HCT116 (cell line): ENCODE measurements around the gene UBQLNL. TPM values are rescaled to one million over a fixed set of nuclear protein-coding genes. Genes with fewer than 3 reads are reported as not detected.

Experiments used
- ATAC-seq: fragments of 200-7000 bp; cut with Tn5 transposase; 2 replicates; pipeline ENCODE4 v1.9.1; 2020; ENCODE audit warnings: mild to moderate bottlenecking, moderate library complexity
- BruUV-seq: library from RNA; stranded (reverse); fragments of 400-500 nt; replicated peaks from 2 replicates; lab custom pipeline; 2021; lab: Mats Ljungman, UMichigan
- CTCF ChIA-PET: fragments of 300-600 bp; sonication (Branson Sonifier 250); formaldehyde crosslinking; loops from one replicate; lab custom pipeline; 2021; ENCODE audit warnings: antibody characterized with exemption; lab: Charles Lee
- POLR2A ChIA-PET: fragments of 300-600, 350-600 bp; sonication (Branson Sonifier 250); formaldehyde crosslinking; loops from one replicate; lab custom pipeline; 2021; ENCODE audit warnings: antibody characterized with exemption; lab: Charles Lee
- RAD21 ChIA-PET, 2 experiments: fragments of 300-600 bp; sonication (Branson Sonifier 250); formaldehyde crosslinking; loops; one replicate each; lab custom pipeline; 2023; ENCODE audit warnings: low total read pairs in 2 of 2; ENCODE audit not compliant: uncharacterized antibody in 2 of 2, unreplicated experiment in 2 of 2, low non-redundant PET in 1 of 2; lab: Charles Lee
- DNase-seq: peaks from one replicate; pipeline ENCODE4 v3.0.0-alpha.2; 2010; ENCODE audit warnings: low read depth, low spot score
- H2AFZ ChIP-seq: fragments of 200-600 bp; shearing (Covaris generic), sonication (generic); 2 replicates; pipeline ENCODE4 v1.6.1; 2017; ENCODE audit warnings: low read depth, mixed run types, mixed read lengths, antibody characterized with exemption, low read length; ENCODE audit not compliant: poor library complexity, severe bottlenecking
- H3K27ac ChIP-seq: 2 replicates; pipeline ENCODE4 v1.5.1; 2012; ENCODE audit warnings: low read depth, low read length
- H3K27me3 ChIP-seq: fragments of 200-600 bp; sonication (generic); 2 replicates; pipeline ENCODE4 v1.6.1; 2016; ENCODE audit warnings: mixed run types, low read length, mixed read lengths; ENCODE audit not compliant: insufficient read depth
- H3K36me3 ChIP-seq, 2 experiments: fragments of 200-500 bp in 1 of 2; fragments of 200-600 bp in 1 of 2; sonication (Bioruptor generic) in 1 of 2; sonication (generic) in 1 of 2; 2 replicates each; pipeline versions ENCODE4 v1.5.1 to v1.6.1; 2014 to 2016; ENCODE audit warnings: low read length in 2 of 2, inconsistent platforms in 1 of 2, mixed read lengths in 1 of 2, mixed run types in 1 of 2; ENCODE audit not compliant: insufficient read depth in 2 of 2, control insufficient read depth in 1 of 2
- H3K4me1 ChIP-seq, 2 experiments: fragments of 200-600 bp in 1 of 2; sonication (generic) in 1 of 2; 2 replicates each; pipeline versions ENCODE4 v1.5.1 to v1.6.1; 2012 to 2017; ENCODE audit warnings: low read length in 2 of 2, inconsistent platforms in 1 of 2, mild to moderate bottlenecking in 1 of 2, mixed read lengths in 1 of 2, mixed run types in 1 of 2, moderate library complexity in 1 of 2; ENCODE audit not compliant: insufficient read depth in 2 of 2, control insufficient read depth in 1 of 2
- H3K4me2 ChIP-seq: fragments of 200-600 bp; sonication (generic); 2 replicates; pipeline ENCODE4 v1.6.1; 2017; ENCODE audit warnings: mixed run types, low read length, mixed read lengths
- H3K4me3 ChIP-seq, 2 experiments: fragments of 200-600 bp in 1 of 2; sonication (generic) in 1 of 2; replicated peaks in 1 of 2; 2 replicates each; pipeline ENCODE4 v1.5.1; 2011 to 2016; ENCODE audit warnings: low read length in 2 of 2, control low read depth in 1 of 2, low read depth in 1 of 2, mild to moderate bottlenecking in 1 of 2, mixed read lengths in 1 of 2, mixed run types in 1 of 2
- H3K79me2 ChIP-seq: fragments of 200-600 bp; sonication (generic); 2 replicates; pipeline ENCODE4 v1.6.1; 2017; ENCODE audit warnings: mild to moderate bottlenecking, mixed run types, low read length, moderate library complexity, mixed read lengths; ENCODE audit not compliant: insufficient read depth
- H3K9ac ChIP-seq: fragments of 200-600 bp; sonication (generic); 2 replicates; pipeline ENCODE4 v1.6.1; 2016; ENCODE audit warnings: low read length, mixed read lengths
- H3K9me2 ChIP-seq: fragments of 200-600 bp; sonication (generic), shearing (Covaris generic); 2 replicates; pipeline ENCODE4 v1.6.1; 2017; ENCODE audit warnings: mixed run types, mild to moderate bottlenecking, moderate library complexity; ENCODE audit not compliant: insufficient read depth
- H3K9me3 ChIP-seq, 2 experiments: fragments of 200-500 bp in 1 of 2; fragments of 200-600 bp in 1 of 2; sonication (Bioruptor generic) in 1 of 2; sonication (generic) in 1 of 2; 2 replicates each; pipeline ENCODE4 v1.6.1; 2014 to 2017; ENCODE audit warnings: low read length in 2 of 2, mixed read lengths in 2 of 2, inconsistent platforms in 1 of 2, low read depth in 1 of 2, mild to moderate bottlenecking in 1 of 2, mixed run types in 1 of 2, moderate library complexity in 1 of 2; ENCODE audit not compliant: control insufficient read depth in 1 of 2, insufficient read depth in 1 of 2
- H4K20me1 ChIP-seq: fragments of 200-600 bp; sonication (generic), shearing (Covaris generic); 2 replicates; pipeline ENCODE4 v1.6.1; 2017; ENCODE audit warnings: mixed run types, mild to moderate bottlenecking, moderate library complexity; ENCODE audit not compliant: insufficient read depth
- ATF3 ChIP-seq: IDR thresholded peaks from 2 replicates; pipeline ENCODE4 v1.6.1; 2012
- CBX3 ChIP-seq: IDR thresholded peaks from 2 replicates; pipeline ENCODE4 v1.6.1; 2012; ENCODE audit warnings: low read depth
- CTCF ChIP-seq, 3 experiments: fragments of 200-600 bp in 1 of 3; sonication (generic) in 1 of 3; IDR thresholded peaks in 2 of 3; conservative IDR thresholded peaks in 1 of 3; 2 replicates each; pipeline ENCODE4 v1.5.1; 2012 to 2017; ENCODE audit warnings: low read depth in 2 of 3, low read length in 2 of 3, antibody characterized with exemption in 1 of 3, borderline replicate concordance in 1 of 3, control low read depth in 1 of 3, mild to moderate bottlenecking in 1 of 3, mixed read lengths in 1 of 3, mixed run types in 1 of 3, moderate library complexity in 1 of 3; ENCODE audit not compliant: insufficient read depth in 1 of 3
- EGR1 ChIP-seq: IDR thresholded peaks from 2 replicates; pipeline ENCODE4 v1.6.1; 2012; ENCODE audit warnings: low read depth
- ELF1 ChIP-seq: IDR thresholded peaks from 2 replicates; pipeline ENCODE4 v1.6.1; 2012; ENCODE audit warnings: low read depth, borderline replicate concordance
- EZH2phosphoT487 ChIP-seq: fragments of 200-600 bp; IDR thresholded peaks from 2 replicates; pipeline ENCODE4 v1.6.1; 2018; ENCODE audit warnings: antibody characterized with exemption, borderline replicate concordance
- JUND ChIP-seq: IDR thresholded peaks from 2 replicates; pipeline ENCODE4 v1.6.1; 2012
- POLR2AphosphoS5 ChIP-seq: IDR thresholded peaks from 2 replicates; pipeline ENCODE4 v1.6.1; 2011; ENCODE audit warnings: mild to moderate bottlenecking, low read depth, low read length, moderate library complexity
- RAD21 ChIP-seq: IDR thresholded peaks from 2 replicates; pipeline ENCODE4 v1.6.1; 2012; ENCODE audit warnings: low read depth, mild to moderate bottlenecking
- SIN3A ChIP-seq: IDR thresholded peaks from 2 replicates; pipeline ENCODE4 v1.6.1; 2012; ENCODE audit warnings: low read depth
- YY1 ChIP-seq: IDR thresholded peaks from 2 replicates; pipeline ENCODE4 v1.6.1; 2011; ENCODE audit warnings: low read length, low read depth, moderate library complexity, mild to moderate bottlenecking; ENCODE audit not compliant: insufficient replicate concordance; ENCODE audit errors: extremely low read depth
- ZBTB33 ChIP-seq: IDR thresholded peaks from 2 replicates; pipeline ENCODE4 v1.6.1; 2011; ENCODE audit warnings: mild to moderate bottlenecking, low read length, moderate library complexity; ENCODE audit not compliant: insufficient replicate concordance; ENCODE audit errors: extremely low read depth
- intact Hi-C: fragments of 100-400 bp; cut with micrococcal nuclease; formaldehyde crosslinking; loops from 2 replicates; pipeline ENCODE4 v1.10.0; 2022
- total RNA-seq: library from RNA; stranded (reverse); gene quantifications from one replicate; pipeline ENCODE4 v1.2.1, GENCODE V29; 2021; ENCODE audit not compliant: unreplicated experiment

Gene UBQLNL
- total RNA-seq, 1 experiment from 2014 or later = not detected

- no peak for ATAC-seq
- H3K9ac ChIP-seq = no peak overlapping the region
- no peak for TF ChIP-seq ZBTB33
- TF ChIP-seq CBX3 = no peak
- no peak for TF ChIP-seq ATF3
- TF ChIP-seq ELF1 = no peak
- no peak for TF ChIP-seq POLR2AphosphoS5
- H3K36me3 ChIP-seq = peaks cover 0 to 78% of the 10 kb centered on the region in 2 experiments; a peak in 2 of 4 replicates
- POLR2A ChIA-PET = no interaction called here
- H3K4me3 ChIP-seq = no peak overlapping the region
- no peaks in the 10 kb centered on the region for H3K9me2 ChIP-seq
- no peak overlapping the region for H3K27ac ChIP-seq
- peaks cover 66% of the 10 kb centered on the region for H4K20me1 ChIP-seq
- no TSS peak for BruUV-seq
- no peak for DNase-seq
- peaks cover 86% of the 10 kb centered on the region for H3K79me2 ChIP-seq
- H3K4me2 ChIP-seq = no peak overlapping the region
- no peak overlapping the region for H2AFZ ChIP-seq
- H3K27me3 ChIP-seq = no peaks in the 10 kb centered on the region
- H3K4me1 ChIP-seq = peaks cover 0 to 42% of the 10 kb centered on the region in 2 experiments; a peak in 2 of 4 replicates
- RAD21 ChIA-PET = no interaction called here
- CTCF ChIA-PET = no interaction called here
- no peaks in the 10 kb centered on the region for H3K9me3 ChIP-seq
- intact Hi-C loops = no loop called here
These were observed 42.6 kb downstream of the UBQLNL start for GRCh38 chr11:5473921-5474320.

GRCh38 chr11:5467527-5467926, 49.0 kb downstream of the UBQLNL start:
- no peak for ATAC-seq
- no peak for DNase-seq
- Histone ChIP-seq H3K27me3 (no peaks in the 10 kb centered on the region), H4K20me1 (peaks cover 59% of the 10 kb centered on the region), H3K9me3 (no peaks in the 10 kb centered on the region), H2AFZ (no peak overlapping the region), H3K4me3 (no peak overlapping the region), H3K4me2 (no peak overlapping the region), H3K27ac (no peak overlapping the region), H3K79me2 (peaks cover 85% of the 10 kb centered on the region), H3K9ac (no peak overlapping the region), H3K4me1 (peaks cover 0 to 46% of the 10 kb centered on the region in 2 experiments; a peak in 2 of 4 replicates), H3K9me2 (no peaks in the 10 kb centered on the region), H3K36me3 (peaks cover 0 to 73% of the 10 kb centered on the region in 2 experiments; a peak in 2 of 4 replicates)
- RAD21 ChIA-PET = no interaction called here
- CTCF ChIA-PET = interaction anchor here (1.0 to 1.6 kb wide), 2 partner anchors 9 to 86 kb away, joined by 3 to 5 read pairs; no protein-coding TSS in a partner anchor
- no TSS peak for BruUV-seq
- intact Hi-C loops = no loop called here
- POLR2A ChIA-PET = no interaction called here
- TF ChIP-seq RAD21 (no peak), CTCF (IDR thresholded peaks at IDR 0.05 in 2 of 3, conservative IDR thresholded peaks at IDR 0.05 in 1 of 3; ENCODE audit: borderline replicate concordance in 1 of 3, insufficient read depth in 1 of 3, low read depth in 2 of 3, low read length in 2 of 3) (no peak), YY1 (no peak), EGR1 (no peak), SIN3A (no peak), EZH2phosphoT487 (no peak), JUND (no peak), CBX3 (no peak), ZBTB33 (no peak), ATF3 (no peak), POLR2AphosphoS5 (no peak)
